Effector memory CD4-positive, alpha-beta T cell (primary cell): ENCODE measurements around the gene MPP3.
"Not testable (repeated sequence)": the region's sequence is repeated elsewhere in the genome, so short reads cannot be mapped to it uniquely, and the experiment has no call there.

Source experiments
- DNase-seq, 3 donors: peaks; one replicate each; pipeline ENCODE4 v3.0.0-alpha.2; 2020
- H3K27ac ChIP-seq: 2 replicates; pipeline ENCODE4 v1.7.0; 2013; ENCODE audit warnings: mild to moderate bottlenecking, low read length, moderate library complexity; ENCODE audit not compliant: insufficient read depth, poor library complexity, severe bottlenecking
- H3K27me3 ChIP-seq: replicated peaks from 2 replicates; pipeline ENCODE4 v1.7.0; 2013; ENCODE audit warnings: mild to moderate bottlenecking, low read length; ENCODE audit not compliant: insufficient read depth, control insufficient read depth, poor library complexity, severe bottlenecking
- H3K36me3 ChIP-seq: 2 replicates; pipeline ENCODE4 v1.7.0; 2013; ENCODE audit warnings: mild to moderate bottlenecking, low read length, moderate library complexity; ENCODE audit not compliant: control insufficient read depth, insufficient read depth
- H3K4me1 ChIP-seq: 2 replicates; pipeline ENCODE4 v1.7.0; 2013; ENCODE audit warnings: low read length, mild to moderate bottlenecking; ENCODE audit not compliant: control insufficient read depth, insufficient read depth, poor library complexity, severe bottlenecking
- H3K4me3 ChIP-seq: 2 replicates; pipeline ENCODE4 v1.7.0; 2013; ENCODE audit warnings: low read length, low read depth, mild to moderate bottlenecking; ENCODE audit not compliant: insufficient read depth, poor library complexity, severe bottlenecking
- H3K9me3 ChIP-seq: 2 replicates; pipeline ENCODE4 v1.7.0; 2013; ENCODE audit warnings: mild to moderate bottlenecking, low read length, moderate library complexity; ENCODE audit not compliant: control insufficient read depth

MPP3 gene

DNA sequence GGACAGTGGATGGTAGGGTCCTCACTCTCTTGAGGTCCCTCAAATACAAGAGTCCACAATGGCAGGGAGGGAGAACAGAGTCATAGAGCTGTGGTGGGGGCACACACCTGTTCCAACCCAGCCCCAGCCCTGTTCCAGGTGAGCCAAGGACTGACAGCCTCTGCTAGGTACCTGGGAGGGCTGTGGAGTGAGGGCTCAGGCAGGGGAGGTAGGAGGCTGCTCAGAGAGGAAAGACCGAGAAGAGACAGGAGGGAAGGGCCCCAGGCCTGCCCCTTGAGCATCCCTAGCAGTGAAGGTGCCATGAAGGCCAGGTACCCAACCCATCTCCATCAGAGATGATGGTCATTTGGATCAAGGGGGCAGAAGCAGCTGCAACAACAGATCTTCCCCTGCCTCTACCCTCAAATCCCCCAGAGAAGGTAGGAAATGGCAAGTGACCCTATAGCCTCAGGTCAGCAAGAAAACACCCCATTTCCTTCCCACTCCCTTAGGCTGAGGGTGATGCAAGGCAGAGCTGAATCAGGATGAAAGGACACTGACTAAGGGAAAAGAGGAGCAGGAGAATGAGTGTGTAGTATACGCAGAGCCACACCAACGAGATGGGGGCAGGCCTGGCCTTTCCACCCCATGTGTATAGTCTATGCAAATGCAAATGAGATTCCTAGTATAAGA lies 42.7 kb upstream of the MPP3 start:
- Histone ChIP-seq H3K9me3 (no peaks in the 10 kb centered on the region), H3K27me3 (no peaks in the 10 kb centered on the region), H3K36me3 (no peaks in the 10 kb centered on the region), H3K27ac (no peak overlapping the region), H3K4me1 (no peaks in the 10 kb centered on the region), H3K4me3 (no peak overlapping the region)
- no peak for DNase-seq

DNA sequence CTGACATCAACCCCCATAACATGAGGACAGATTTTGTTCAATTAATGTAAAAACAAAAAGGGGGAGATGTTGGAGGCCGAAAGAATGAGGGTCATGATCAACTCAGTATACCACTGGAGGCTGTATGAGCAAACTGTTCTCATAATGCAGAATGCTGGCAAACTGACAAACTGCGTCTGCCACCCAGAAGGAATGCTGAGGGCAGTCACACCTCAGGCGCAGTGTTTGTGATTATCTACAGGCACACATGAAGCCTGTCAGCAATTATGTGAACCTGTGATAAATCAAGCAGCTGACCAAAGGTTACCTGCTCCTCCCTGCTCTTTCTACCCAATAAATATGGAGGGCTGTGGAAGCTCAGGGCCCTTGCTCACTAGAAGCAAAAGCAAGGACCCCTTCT lies 41.3 kb upstream of the MPP3 start:
- Histone ChIP-seq H3K36me3 (no peaks in the 10 kb centered on the region), H3K27me3 (no peaks in the 10 kb centered on the region), H3K4me1 (no peaks in the 10 kb centered on the region), H3K27ac (no peak overlapping the region), H3K4me3 (no peak overlapping the region), H3K9me3 (no peaks in the 10 kb centered on the region)
- DNase-seq = no peak

DNA sequence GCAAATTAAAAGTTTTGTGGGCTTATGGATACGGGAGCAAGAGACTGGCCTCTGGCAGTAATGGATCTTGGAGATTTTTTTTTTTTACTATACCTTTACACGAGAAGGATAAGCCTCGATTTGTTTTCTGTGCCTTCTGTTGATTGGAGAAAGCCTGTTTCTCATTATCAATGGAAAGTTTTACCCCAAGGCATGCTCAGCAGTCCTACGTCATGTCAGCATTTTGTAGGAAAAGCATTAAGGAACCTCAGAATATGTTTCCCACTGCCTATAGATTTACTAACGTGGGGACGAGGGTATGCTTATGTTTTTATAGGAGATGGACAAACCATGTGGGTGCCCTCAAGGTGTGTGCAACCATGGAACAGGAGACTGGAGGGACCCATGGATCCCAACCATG lies 40.9 kb upstream of the MPP3 start:
- no peak for DNase-seq
- Histone ChIP-seq H3K4me1 (no peaks in the 10 kb centered on the region), H3K27ac (no peak overlapping the region), H3K9me3 (no peaks in the 10 kb centered on the region), H3K27me3 (no peaks in the 10 kb centered on the region), H3K4me3 (no peak overlapping the region), H3K36me3 (no peaks in the 10 kb centered on the region)

GRCh38 chr17:43873091-43873490 lies 40.1 kb upstream of the MPP3 start:
- H3K27me3 ChIP-seq = no peaks in the 10 kb centered on the region
- no peak for DNase-seq
- H3K9me3 ChIP-seq = no peaks in the 10 kb centered on the region
- H3K36me3 ChIP-seq = no peaks in the 10 kb centered on the region
- no peak overlapping the region for H3K4me3 ChIP-seq
- no peaks in the 10 kb centered on the region for H3K4me1 ChIP-seq
- no peak overlapping the region for H3K27ac ChIP-seq

GRCh38 chr17:43871946-43872690 lies 39.2 kb upstream of the MPP3 start:
- no peak overlapping the region for H3K27ac ChIP-seq
- H3K36me3 ChIP-seq = no peaks in the 10 kb centered on the region
- DNase-seq = no peak
- H3K4me3 ChIP-seq = no peak overlapping the region
- no peaks in the 10 kb centered on the region for H3K4me1 ChIP-seq
- no peaks in the 10 kb centered on the region for H3K27me3 ChIP-seq
- H3K9me3 ChIP-seq = no peaks in the 10 kb centered on the region

DNA sequence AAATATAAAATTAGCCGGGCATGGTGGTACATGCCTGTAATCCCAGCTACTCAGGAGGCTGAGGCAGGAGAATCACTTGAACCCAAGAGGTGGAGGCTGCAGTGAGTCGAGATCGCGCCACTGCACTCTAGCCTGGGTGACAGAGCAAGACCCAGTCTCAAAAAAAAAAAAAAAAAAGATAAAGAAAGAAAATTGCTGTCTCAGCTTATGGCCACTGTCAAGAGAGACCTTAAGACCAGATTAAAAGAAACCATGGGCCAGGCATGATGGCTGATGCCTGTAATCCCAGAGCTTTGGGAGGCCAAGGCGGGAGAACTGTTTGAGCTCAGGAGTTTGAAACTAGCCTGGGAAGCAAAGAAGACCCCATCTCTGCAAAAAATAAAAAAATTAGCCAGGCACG lies 36.1 kb upstream of the MPP3 start:
- not testable (repeated sequence) for H3K27me3 ChIP-seq, DNase-seq, H3K4me3 ChIP-seq, H3K4me1 ChIP-seq, H3K9me3 ChIP-seq, H3K36me3 ChIP-seq, H3K27ac ChIP-seq

DNA sequence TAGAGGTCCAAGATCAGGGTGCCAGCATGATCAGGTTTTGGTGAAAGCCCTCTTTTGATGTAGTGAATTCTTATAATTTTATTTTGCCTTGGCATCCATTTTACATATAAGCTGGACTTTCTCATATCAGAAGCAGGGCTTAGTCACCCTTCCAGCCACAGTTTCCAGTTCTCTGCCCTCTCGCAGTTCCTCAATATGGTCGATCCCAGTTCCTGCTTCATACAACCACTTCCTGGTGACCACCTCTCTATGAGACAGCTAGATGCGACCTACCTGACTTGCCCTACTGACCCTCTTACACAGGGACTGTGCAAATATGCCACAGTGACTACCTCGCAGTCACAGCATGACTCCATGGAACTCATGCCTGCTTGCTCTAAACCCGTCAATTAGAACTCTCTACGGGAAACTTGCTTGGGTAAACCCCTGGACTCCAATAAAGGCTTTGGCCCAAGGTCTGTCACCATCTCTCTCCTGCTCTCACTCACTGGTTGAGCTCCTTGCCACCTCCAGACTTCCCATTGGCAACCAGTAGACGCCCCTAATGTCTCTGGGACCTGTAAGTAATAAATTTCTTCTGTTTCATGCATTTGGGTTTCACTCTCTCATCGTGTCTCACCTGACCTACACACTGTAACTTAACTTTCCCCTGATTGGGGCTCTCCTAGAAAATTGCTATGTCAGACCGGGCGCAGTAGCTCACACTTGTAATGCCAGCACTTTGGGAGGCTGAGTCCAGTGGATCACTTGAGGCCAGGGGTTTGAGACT lies 35.5 kb upstream of the MPP3 start:
- no peaks in the 10 kb centered on the region for H3K27me3 ChIP-seq
- H3K4me3 ChIP-seq = no peak overlapping the region
- DNase-seq = no peak
- H3K9me3 ChIP-seq = no peaks in the 10 kb centered on the region
- H3K4me1 ChIP-seq = no peaks in the 10 kb centered on the region
- no peaks in the 10 kb centered on the region for H3K36me3 ChIP-seq
- no peak overlapping the region for H3K27ac ChIP-seq

- Histone ChIP-seq H3K36me3 (no peaks in the 10 kb centered on the region), H3K27me3 (no peaks in the 10 kb centered on the region), H3K9me3 (no peaks in the 10 kb centered on the region), H3K4me1 (no peaks in the 10 kb centered on the region), H3K27ac (no peak overlapping the region), H3K4me3 (no peak overlapping the region)
- no peak for DNase-seq
Observed at GRCh38 chr17:43864161-43864984, 31.4 kb upstream of the MPP3 start.

- DNase-seq = no peak
- H3K36me3 ChIP-seq = no peaks in the 10 kb centered on the region
- no peaks in the 10 kb centered on the region for H3K4me1 ChIP-seq
- H3K27ac ChIP-seq = no peak overlapping the region
- H3K9me3 ChIP-seq = no peaks in the 10 kb centered on the region
- H3K4me3 ChIP-seq = no peak overlapping the region
- peaks cover 3% of the 10 kb centered on the region for H3K27me3 ChIP-seq
Observed at GRCh38 chr17:43861960-43862359, 29.0 kb upstream of the MPP3 start.
